HCT116 (cell line): Measurements from ENCODE around the gene SPG7.

Experiments used
- JUND ChIP-seq: IDR thresholded peaks from 2 replicates; pipeline ENCODE4 v1.6.1; 2012
- POLR2A ChIP-seq: IDR thresholded peaks from 2 replicates; pipeline ENCODE4 v1.7.0; 2011; ENCODE audit warnings: borderline replicate concordance; ENCODE audit not compliant: insufficient read depth, insufficient read length; ENCODE audit errors: extremely low read depth
- TF ChIP-seq, protein P1 (sequence below): IDR thresholded peaks from 2 replicates; pipeline ENCODE4 v1.6.1; 2012

DNA sequence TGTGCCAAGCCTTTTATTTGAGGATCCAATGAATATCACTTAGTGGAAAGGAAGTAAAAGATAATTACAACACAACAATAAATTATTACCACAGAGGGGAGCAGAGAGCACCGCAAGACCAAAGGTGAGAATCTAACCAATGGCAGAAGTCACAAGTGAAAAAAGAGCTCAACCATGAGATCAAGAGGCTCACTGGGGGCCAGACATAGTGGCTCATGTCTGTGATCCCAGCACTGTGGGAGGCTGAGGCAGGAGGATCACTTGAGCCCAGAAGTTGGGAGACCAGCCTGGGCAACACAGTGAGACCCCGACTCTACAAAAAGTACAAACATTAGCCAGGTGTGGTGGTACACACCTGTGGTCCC is 35.5 kb upstream of the SPG7 start:
- TF ChIP-seq, protein P1, sequence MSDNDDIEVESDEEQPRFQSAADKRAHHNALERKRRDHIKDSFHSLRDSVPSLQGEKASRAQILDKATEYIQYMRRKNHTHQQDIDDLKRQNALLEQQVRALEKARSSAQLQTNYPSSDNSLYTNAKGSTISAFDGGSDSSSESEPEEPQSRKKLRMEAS = no peak
- no peak for TF ChIP-seq JUND
- no peak for TF ChIP-seq POLR2A
